PC-9 (cell line): ENCODE measurements around the gene PPP2R5E. TPM values are rescaled to one million over a fixed set of nuclear protein-coding genes. Genes with fewer than 3 reads are reported as not detected.
A peak's percentile ranks its signal among the peaks of the same experiment; 100 is the strongest.

Experiments used
- BruUV-seq: library from RNA; stranded (reverse); fragments of 400-500 nt; replicated peaks from 2 replicates; lab custom pipeline; 2021; lab: Mats Ljungman, UMichigan
- CTCF ChIA-PET: fragments of 300-600 bp; sonication (Branson Sonifier 250); formaldehyde crosslinking; loops from one replicate; lab custom pipeline; 2022; ENCODE audit warnings: antibody characterized with exemption; lab: Charles Lee
- POLR2A ChIA-PET: fragments of 300-600 bp; sonication (Branson Sonifier 250); formaldehyde crosslinking; loops from one replicate; lab custom pipeline; 2022; ENCODE audit warnings: antibody characterized with exemption; ENCODE audit not compliant: unreplicated experiment; lab: Charles Lee
- DNase-seq, 2 experiments: peaks; one replicate each; pipeline versions ENCODE4 v3.0.0 to v3.0.0-alpha.2; 2015 to 2022; ENCODE audit warnings: mixed read lengths in 1 of 2
- H2AFZ ChIP-seq: fragments of 200-600 bp; sonication (generic); 2 replicates; pipeline ENCODE4 v1.8.1; 2017; ENCODE audit warnings: antibody characterized with exemption
- H3F3A ChIP-seq: fragments of 200-600 bp; sonication (generic); 2 replicates; pipeline ENCODE4 v1.8.1; 2017; ENCODE audit warnings: antibody characterized with exemption, mild to moderate bottlenecking, low read depth; ENCODE audit not compliant: insufficient read depth
- H3K27ac ChIP-seq: fragments of 200-600 bp; sonication (generic); 2 replicates; pipeline ENCODE4 v1.6.1; 2016; ENCODE audit warnings: mixed run types
- H3K27me3 ChIP-seq: fragments of 200-600 bp; sonication (generic); 2 replicates; pipeline ENCODE4 v1.6.1; 2016; ENCODE audit warnings: low read depth, mixed run types; ENCODE audit not compliant: insufficient read depth
- H3K36me3 ChIP-seq: fragments of 200-600 bp; sonication (generic); 2 replicates; pipeline ENCODE4 v1.6.1; 2016; ENCODE audit warnings: low read depth, mixed run types
- H3K4me1 ChIP-seq: fragments of 200-600 bp; sonication (generic); replicated peaks from 2 replicates; pipeline ENCODE4 v1.6.1; 2016; ENCODE audit warnings: mixed run types; ENCODE audit not compliant: insufficient read depth
- H3K4me2 ChIP-seq: fragments of 200-600 bp; sonication (generic); 2 replicates; pipeline ENCODE4 v1.6.1; 2017; ENCODE audit warnings: mixed run types
- H3K4me3 ChIP-seq: fragments of 200-600 bp; sonication (generic); 2 replicates; pipeline ENCODE4 v1.6.1; 2016; ENCODE audit warnings: mixed run types
- H3K79me2 ChIP-seq: fragments of 200-600 bp; sonication (generic); 2 replicates; pipeline ENCODE4 v1.6.1; 2017; ENCODE audit warnings: low read depth, mixed run types
- H3K9me2 ChIP-seq: fragments of 200-600 bp; sonication (generic); 2 replicates; pipeline ENCODE4 v1.8.1; 2017; ENCODE audit warnings: mild to moderate bottlenecking; ENCODE audit not compliant: insufficient read depth
- H3K9me3 ChIP-seq: fragments of 200-600 bp; sonication (generic); 2 replicates; pipeline ENCODE4 v1.8.1; 2016; ENCODE audit warnings: low read depth; ENCODE audit not compliant: insufficient read depth
- H4K20me1 ChIP-seq: fragments of 200-600 bp; sonication (generic); 2 replicates; pipeline ENCODE4 v1.8.1; 2017; ENCODE audit not compliant: insufficient read depth
- EZH2 ChIP-seq: fragments of 200-600 bp; sonication (generic); IDR thresholded peaks from 2 replicates; pipeline ENCODE4 v1.8.0; 2017; ENCODE audit warnings: antibody characterized with exemption, low read depth
- intact Hi-C: fragments of 100-400 bp; cut with micrococcal nuclease; formaldehyde crosslinking; loops from one replicate; pipeline ENCODE4 v1.10.0; 2022; ENCODE audit not compliant: unreplicated experiment
- total RNA-seq: library from RNA; stranded (reverse); gene quantifications from 2 replicates; pipeline ENCODE4 v1.2.3, GENCODE V29; 2021
- TF ChIP-seq, protein P1 (sequence below): fragments of 200-600 bp; sonication (generic); conservative IDR thresholded peaks from 2 replicates; pipeline ENCODE4 v1.6.1; 2017; ENCODE audit warnings: mixed run types, antibody characterized with exemption, mild to moderate bottlenecking, moderate library complexity

Gene PPP2R5E
- total RNA-seq, 1 experiment from 2014 or later: 66.4 TPM

DNA sequence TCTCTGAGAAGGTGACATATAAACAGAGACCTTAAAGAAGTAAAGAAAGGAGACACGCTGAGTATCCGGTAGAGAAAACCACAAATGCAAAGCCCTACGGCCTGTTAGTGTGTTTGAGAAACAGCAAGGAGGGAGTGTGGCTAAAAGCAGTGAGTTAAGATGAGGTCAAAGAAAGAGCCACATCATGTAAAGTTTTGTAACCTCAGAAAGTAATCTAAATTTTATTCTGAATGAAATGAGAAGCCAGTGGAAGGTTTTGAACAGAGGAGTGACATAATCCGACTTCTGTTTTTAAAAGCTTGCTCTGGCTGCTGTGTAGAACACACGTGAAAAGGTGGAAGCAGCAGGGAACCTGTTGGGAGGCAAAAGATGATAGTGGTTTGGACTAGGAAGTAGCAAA lies 32.6 kb downstream of the PPP2R5E start:
- Histone ChIP-seq H3K4me3 (no peak overlapping the region), H3K79me2 (peaks cover 78% of the 10 kb centered on the region), H3K9me3 (no peaks in the 10 kb centered on the region), H3K27ac (no peak overlapping the region), H3K36me3 (no peaks in the 10 kb centered on the region), H3K27me3 (no peaks in the 10 kb centered on the region), H2AFZ (no peak overlapping the region), H3K4me2 (no peak overlapping the region), H3K4me1 (peaks cover 3% of the 10 kb centered on the region), H4K20me1 (no peaks in the 10 kb centered on the region; the same call in 1 of the 2 replicates), H3F3A (peaks cover 3% of the 10 kb centered on the region; the same call in 1 of the 2 replicates), H3K9me2 (no peaks in the 10 kb centered on the region)
- POLR2A ChIA-PET: no interaction called here
- intact Hi-C loops: no loop called here
- no peak for DNase-seq
- no TSS peak for BruUV-seq
- CTCF ChIA-PET: no interaction called here
- TF ChIP-seq, protein P1, sequence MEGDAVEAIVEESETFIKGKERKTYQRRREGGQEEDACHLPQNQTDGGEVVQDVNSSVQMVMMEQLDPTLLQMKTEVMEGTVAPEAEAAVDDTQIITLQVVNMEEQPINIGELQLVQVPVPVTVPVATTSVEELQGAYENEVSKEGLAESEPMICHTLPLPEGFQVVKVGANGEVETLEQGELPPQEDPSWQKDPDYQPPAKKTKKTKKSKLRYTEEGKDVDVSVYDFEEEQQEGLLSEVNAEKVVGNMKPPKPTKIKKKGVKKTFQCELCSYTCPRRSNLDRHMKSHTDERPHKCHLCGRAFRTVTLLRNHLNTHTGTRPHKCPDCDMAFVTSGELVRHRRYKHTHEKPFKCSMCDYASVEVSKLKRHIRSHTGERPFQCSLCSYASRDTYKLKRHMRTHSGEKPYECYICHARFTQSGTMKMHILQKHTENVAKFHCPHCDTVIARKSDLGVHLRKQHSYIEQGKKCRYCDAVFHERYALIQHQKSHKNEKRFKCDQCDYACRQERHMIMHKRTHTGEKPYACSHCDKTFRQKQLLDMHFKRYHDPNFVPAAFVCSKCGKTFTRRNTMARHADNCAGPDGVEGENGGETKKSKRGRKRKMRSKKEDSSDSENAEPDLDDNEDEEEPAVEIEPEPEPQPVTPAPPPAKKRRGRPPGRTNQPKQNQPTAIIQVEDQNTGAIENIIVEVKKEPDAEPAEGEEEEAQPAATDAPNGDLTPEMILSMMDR: no peak
- TF ChIP-seq EZH2: no peak

DNA sequence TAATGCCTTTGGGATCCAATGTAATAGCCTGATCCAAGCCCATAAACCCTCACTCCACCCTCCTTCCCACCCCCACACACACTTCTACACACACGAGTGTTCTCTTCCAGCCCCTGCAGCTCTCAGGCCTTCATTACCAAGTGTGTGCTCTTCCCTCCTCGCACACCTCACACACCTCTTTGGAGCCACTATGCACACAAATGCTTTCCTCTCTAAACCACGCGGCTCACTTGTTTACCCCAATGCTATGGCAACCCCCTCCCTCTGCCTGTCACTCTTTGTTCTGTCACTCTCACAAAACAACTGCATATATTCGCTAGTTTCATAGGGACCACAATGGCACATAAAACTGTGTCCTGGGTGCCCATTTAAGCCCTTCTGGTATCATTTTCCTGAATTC lies 35.1 kb downstream of the PPP2R5E start:
- no peak for TF ChIP-seq EZH2
- TF ChIP-seq, protein P1: no peak
- H3K27ac ChIP-seq: no peak overlapping the region
- no peaks in the 10 kb centered on the region for H3K36me3 ChIP-seq
- H3K27me3 ChIP-seq: no peaks in the 10 kb centered on the region
- H2AFZ ChIP-seq: no peak overlapping the region
- CTCF ChIA-PET: no interaction called here
- peaks cover 18% of the 10 kb centered on the region for H3K4me1 ChIP-seq
- BruUV-seq: no TSS peak
- H4K20me1 ChIP-seq: no peaks in the 10 kb centered on the region; the same call in 1 of the 2 replicates
- no peaks in the 10 kb centered on the region for H3K9me3 ChIP-seq
- POLR2A ChIA-PET: no interaction called here
- no peak overlapping the region for H3K4me3 ChIP-seq
- intact Hi-C loops: no loop called here
- peaks cover 12% of the 10 kb centered on the region; the same call in 1 of the 2 replicates for H3F3A ChIP-seq
- peaks cover 79% of the 10 kb centered on the region for H3K79me2 ChIP-seq
- no peaks in the 10 kb centered on the region for H3K9me2 ChIP-seq
- DNase-seq: no peak
- no peak overlapping the region for H3K4me2 ChIP-seq

DNA sequence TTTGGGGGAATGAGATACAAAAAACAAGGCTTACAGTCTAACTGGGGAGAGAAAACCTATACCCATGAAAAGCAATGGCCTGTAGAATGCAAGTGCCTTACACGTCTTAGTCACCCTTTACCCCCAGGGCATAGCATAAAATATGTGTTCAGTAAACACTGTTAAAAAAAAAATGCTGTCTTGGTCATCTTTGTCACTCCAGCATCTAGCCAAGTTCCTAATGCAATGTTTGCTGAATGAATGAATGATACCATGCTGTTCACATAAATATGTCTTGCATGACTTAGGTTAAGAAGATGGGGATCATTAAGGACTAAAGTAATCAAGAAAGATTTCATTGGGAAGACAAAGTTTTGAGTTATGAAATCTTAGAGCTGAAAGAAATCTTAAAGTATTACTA lies 38.5 kb downstream of the PPP2R5E start:
- no peaks in the 10 kb centered on the region for H3K9me2 ChIP-seq
- no TSS peak for BruUV-seq
- H3K9me3 ChIP-seq: no peaks in the 10 kb centered on the region
- no peak overlapping the region for H2AFZ ChIP-seq
- DNase-seq: peak in 1 of 2 experiments; percentile 90
- no peak overlapping the region for H3K4me2 ChIP-seq
- H3K27ac ChIP-seq: peak overlapping the region; percentile 33
- no peaks in the 10 kb centered on the region; the same call in 1 of the 2 replicates for H4K20me1 ChIP-seq
- TF ChIP-seq, protein P1: no peak
- TF ChIP-seq EZH2: no peak
- H3K79me2 ChIP-seq: peaks cover 75% of the 10 kb centered on the region
- H3K4me3 ChIP-seq: no peak overlapping the region
- ChIA-PET POLR2A (no interaction called here), CTCF (no interaction called here)
- H3K27me3 ChIP-seq: no peaks in the 10 kb centered on the region
- H3F3A ChIP-seq: peaks cover 19% of the 10 kb centered on the region; the same call in 1 of the 2 replicates
- H3K4me1 ChIP-seq: peaks cover 18% of the 10 kb centered on the region
- intact Hi-C loops: no loop called here
- H3K36me3 ChIP-seq: no peaks in the 10 kb centered on the region
